Lung (tissue), 12 donors: ENCODE data around the gene UNC93A. TPM values are rescaled to one million over a fixed set of nuclear protein-coding genes. Genes with fewer than 3 reads are reported as not detected.

ENCODE experiments used
- ATAC-seq: fragments of 200-7000 bp; cut with Tn5 transposase; one replicate; pipeline ENCODE4 v1.9.1; 2020; ENCODE audit warnings: moderate number of reproducible peaks; ENCODE audit not compliant: insufficient read depth, low FRiP score
- DNase-seq, 3 donors: peaks; one replicate each; pipeline ENCODE4 v3.0.0-alpha.2; 2013 to 2017
- H3K27ac ChIP-seq, 2 donors: one replicate each; pipeline ENCODE4 v1.5.1; 2013; ENCODE audit warnings: mild to moderate bottlenecking in 2 of 2, moderate library complexity in 2 of 2, control low read depth in 1 of 2, inconsistent platforms in 1 of 2, low read depth in 1 of 2, low read length in 1 of 2
- H3K27me3 ChIP-seq, 3 donors: one replicate each; pipeline ENCODE4 v1.5.1; 2013; ENCODE audit warnings: low read length in 2 of 3; ENCODE audit not compliant: control insufficient read depth in 3 of 3, insufficient read depth in 3 of 3
- H3K36me3 ChIP-seq, 4 donors: one replicate each; pipeline ENCODE4 v1.5.1; 2013; ENCODE audit warnings: low read length in 4 of 4, mild to moderate bottlenecking in 1 of 4, moderate library complexity in 1 of 4; ENCODE audit not compliant: control insufficient read depth in 4 of 4, insufficient read depth in 4 of 4
- H3K4me1 ChIP-seq, 5 donors: one replicate each; pipeline ENCODE4 v1.5.1; 2013; ENCODE audit warnings: low read length in 5 of 5, mild to moderate bottlenecking in 2 of 5, moderate library complexity in 1 of 5; ENCODE audit not compliant: control insufficient read depth in 5 of 5, insufficient read depth in 5 of 5
- H3K4me3 ChIP-seq: one replicate; pipeline ENCODE4 v1.5.1; 2013; ENCODE audit warnings: mild to moderate bottlenecking, control low read depth, moderate library complexity
- H3K9ac ChIP-seq, 2 donors: one replicate each; pipeline ENCODE4 v1.5.1; 2013; ENCODE audit warnings: low read length in 2 of 2, control low read depth in 1 of 2; ENCODE audit not compliant: insufficient read depth in 1 of 2
- H3K9me3 ChIP-seq, 4 donors: one replicate each; pipeline ENCODE4 v1.5.1; 2013; ENCODE audit warnings: low read length in 3 of 4, mild to moderate bottlenecking in 1 of 4, moderate library complexity in 1 of 4; ENCODE audit not compliant: control insufficient read depth in 4 of 4, insufficient read depth in 3 of 4
- CTCF ChIP-seq: IDR thresholded peaks from 2 replicates; pipeline ENCODE4 v1.5.1; 2012; ENCODE audit warnings: mild to moderate bottlenecking; ENCODE audit errors: control extremely low read depth, extremely low read depth
- WGBS, 2 donors: extraction: QIAGEN DNeasy Blood & Tissue Kit; methylation state at CpG; one replicate each; pipeline ENCODE4 v1.1.7; 2013; 5-methylcytosine and 5-hydroxymethylcytosine counted together
- polyA plus RNA-seq, 2 donors: library from polyadenylated mRNA; stranded (reverse); fragments of 200-250 nt; gene quantifications; one replicate each; pipeline ENCODE4 v1.2.1, GENCODE V29; 2013
- total RNA-seq, 2 donors: library from RNA; depleted of rRNA in 1 of 2; stranded (reverse); fragments of >200 nt in 1 of 2; gene quantifications; one replicate each; pipeline ENCODE4 v1.2.1, GENCODE V29; 2014 to 2021
- donor health status: control.
- donor health status: control.
- donor health status: Bipolar disorder and iron deficiency.
- donor health status: healthy.
- donor health status: DM: yes; HTN: yes; CAD: no.

The UNC93A gene
- total and polyA plus RNA-seq, 4 donors, result not detected

GRCh38 chr6:167337675-167338449 lies 46.7 kb downstream of the UNC93A start:
- H3K27me3 ChIP-seq, result no peaks in the 10 kb centered on the region
- DNase-seq, result peak in 1 of 3 donors; percentile 4
- TF ChIP-seq CTCF, result no peak
- no peaks in the 10 kb centered on the region for H3K9me3 ChIP-seq
- 95 to 98% methylated on average over 5 of the region's 5 CpGs for WGBS, 2 donors
- no peak overlapping the region for H3K9ac ChIP-seq
- no peak overlapping the region for H3K4me3 ChIP-seq
- no peaks in the 10 kb centered on the region for H3K36me3 ChIP-seq
- H3K4me1 ChIP-seq, result peaks cover 0 to 6% (median 0%) of the 10 kb centered on the region in 5 donors
- H3K27ac ChIP-seq, result no peak overlapping the region
- no peak for ATAC-seq

- H3K27ac ChIP-seq, result no peak overlapping the region
- 27 to 47% methylated on average over 5 of the region's 5 CpGs for WGBS, 2 donors
- no peak for DNase-seq
Measured at GRCh38 chr6:167338541-167339117, 47.5 kb downstream of the UNC93A start.

GRCh38 chr6:167341038-167341583 lies 50.0 kb downstream of the UNC93A start:
- H3K27me3 ChIP-seq, result no peaks in the 10 kb centered on the region
- DNase-seq (peak in 1 of 3 donors; percentile 2), ATAC-seq (no peak)
- H3K4me1 ChIP-seq, result peaks cover 0 to 6% (median 0%) of the 10 kb centered on the region in 5 donors
- H3K27ac ChIP-seq, result no peak overlapping the region
- no peaks in the 10 kb centered on the region for H3K9me3 ChIP-seq
- no peak for TF ChIP-seq CTCF
- WGBS, 2 donors, result 78 to 79% methylated on average over 12 of the region's 12 CpGs
- H3K4me3 ChIP-seq, result no peak overlapping the region
- H3K9ac ChIP-seq, result no peak overlapping the region
- H3K36me3 ChIP-seq, result no peaks in the 10 kb centered on the region

More at GRCh38 chr6:167338541-167339117, 47.5 kb downstream of the UNC93A start:
- Histone ChIP-seq H3K4me1 (peaks cover 0 to 6% (median 0%) of the 10 kb centered on the region in 5 donors), H3K9ac (no peak overlapping the region), H3K27me3 (no peaks in the 10 kb centered on the region), H3K36me3 (no peaks in the 10 kb centered on the region), H3K4me3 (no peak overlapping the region), H3K9me3 (no peaks in the 10 kb centered on the region)
- no peak for ATAC-seq
- TF ChIP-seq CTCF, result no peak
